HG02588 (cell line): ENCODE data around the gene CRTC3.
A peak's percentile ranks its signal among the peaks of the same experiment; 100 is the strongest.

Experiments used
- ATAC-seq: cut with Tn5 transposase; IDR thresholded peaks from one replicate; pipeline ENCODE4 v1.9.1; 2021; ENCODE audit warnings: mild to moderate bottlenecking, moderate library complexity; ENCODE audit not compliant: unreplicated experiment

The CRTC3 gene

DNA sequence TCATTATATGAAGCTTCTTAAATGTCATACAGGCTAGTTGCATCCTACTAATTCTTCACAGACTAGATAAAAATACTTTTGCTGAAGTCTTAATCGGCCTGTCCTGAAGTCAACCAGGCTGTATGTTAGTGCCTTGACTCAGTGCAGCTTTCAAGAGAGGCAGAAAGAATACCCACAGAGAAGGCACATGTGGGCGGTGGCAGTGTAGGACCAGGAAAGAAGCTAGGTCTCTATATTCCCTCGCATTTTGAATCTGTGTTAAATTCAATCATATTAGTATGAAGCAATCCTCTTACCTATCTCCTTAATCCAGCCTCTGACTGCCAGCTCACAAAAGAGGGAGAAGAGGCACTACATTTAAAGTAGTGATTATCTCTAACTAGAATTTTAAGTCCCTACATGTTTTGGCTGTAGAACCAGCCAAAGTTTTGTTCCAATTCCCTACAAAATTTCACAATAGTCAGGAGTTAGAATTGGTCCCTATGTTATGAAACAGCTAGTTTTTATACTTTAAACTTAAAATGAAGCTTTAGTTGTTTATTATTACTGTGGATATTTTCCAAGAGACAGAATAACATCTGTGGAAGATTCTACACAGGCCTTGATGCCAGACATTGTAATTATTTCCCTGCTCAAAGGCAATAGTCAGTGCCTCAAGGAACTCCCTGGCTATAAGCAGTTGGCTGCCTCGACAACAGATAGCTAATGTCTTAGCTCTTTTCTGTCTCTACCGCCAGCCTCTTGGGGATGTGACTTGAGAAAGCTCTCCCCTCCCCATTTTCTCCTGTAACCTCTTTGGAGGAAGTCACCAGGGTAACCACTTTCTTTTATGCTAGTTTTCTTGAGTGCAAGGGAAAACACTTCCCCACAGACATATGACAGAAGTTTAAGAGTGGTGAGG is 31.9 kb downstream of the CRTC3 start:
- ATAC-seq = no peak

DNA sequence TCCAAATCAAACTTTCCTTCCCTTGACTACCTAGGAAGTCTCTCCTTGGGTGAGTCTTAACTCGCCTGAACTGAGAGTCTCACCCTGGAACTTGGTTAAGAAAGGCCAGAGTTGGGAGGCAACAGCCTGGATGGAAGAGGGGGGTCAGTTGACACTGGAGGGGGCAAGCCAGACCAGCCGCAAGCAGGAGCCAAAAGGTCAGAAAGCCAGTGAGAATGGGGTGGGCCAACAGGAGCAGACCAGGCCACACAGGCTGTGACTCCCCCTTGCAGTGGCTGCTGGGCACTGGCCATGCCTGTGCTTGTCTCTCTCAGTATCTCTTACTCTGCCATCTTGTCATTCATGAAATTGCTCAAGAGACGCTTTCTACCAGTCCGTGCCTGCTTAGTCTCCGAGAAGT is 32.9 kb downstream of the CRTC3 start:
- ATAC-seq = no peak

DNA sequence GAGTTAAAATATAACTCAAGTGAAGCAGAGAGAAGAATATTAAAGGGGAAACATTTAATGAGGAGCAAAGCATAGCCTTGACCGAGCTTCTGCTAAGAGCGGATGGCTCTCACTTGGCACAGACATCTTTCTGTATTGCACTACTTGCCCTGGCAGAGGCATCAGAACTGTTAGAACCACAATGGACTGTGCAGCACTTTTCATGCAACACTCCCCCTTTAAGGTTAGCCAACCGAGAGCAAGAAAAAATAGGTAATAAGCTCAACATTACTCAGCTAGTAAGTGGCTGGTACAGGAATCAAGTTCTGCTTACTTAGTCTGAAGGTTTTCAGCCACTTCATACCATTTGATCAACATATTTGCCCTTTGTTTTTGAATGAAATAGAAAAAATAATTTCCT is 33.7 kb downstream of the CRTC3 start:
- no peak for ATAC-seq

DNA sequence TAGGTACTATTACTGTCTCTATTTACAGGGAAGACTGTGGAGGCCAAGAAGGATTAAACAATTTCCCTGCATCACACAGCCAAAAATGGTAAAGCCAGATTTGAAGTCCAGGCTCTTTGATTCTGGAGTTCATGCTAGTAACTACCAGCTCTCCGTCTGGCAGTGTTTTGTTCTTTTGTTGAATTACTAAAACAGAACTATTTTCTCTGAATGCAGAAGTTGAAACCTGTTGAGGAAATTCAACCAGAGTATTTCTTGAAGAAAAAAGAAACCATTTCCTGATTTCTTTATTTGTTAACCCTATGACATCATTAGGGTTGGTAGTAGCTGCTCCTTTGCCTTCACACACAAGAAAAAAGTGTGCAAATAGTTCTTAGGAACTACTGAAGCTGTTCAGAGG is 34.3 kb downstream of the CRTC3 start:
- ATAC-seq = no peak

DNA sequence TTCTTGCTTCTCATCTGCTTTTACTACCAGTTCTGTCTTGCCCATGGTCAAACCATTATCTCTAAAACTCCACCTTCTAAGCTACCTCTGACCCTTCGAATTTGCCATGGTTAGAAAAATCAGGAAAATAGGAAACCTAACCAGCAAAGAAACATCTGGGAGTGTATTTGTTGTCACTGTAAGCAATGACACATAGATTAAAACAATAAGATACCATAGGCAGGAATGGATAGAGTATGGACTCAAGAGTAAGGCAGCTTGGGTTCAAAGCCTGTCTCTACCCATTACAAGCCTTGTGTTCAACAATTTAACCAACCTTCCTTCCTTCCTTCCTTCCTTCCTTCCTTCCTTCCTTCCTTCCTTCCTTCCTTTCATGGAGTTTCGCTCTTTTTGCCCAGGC is 34.9 kb downstream of the CRTC3 start:
- ATAC-seq = no peak

DNA sequence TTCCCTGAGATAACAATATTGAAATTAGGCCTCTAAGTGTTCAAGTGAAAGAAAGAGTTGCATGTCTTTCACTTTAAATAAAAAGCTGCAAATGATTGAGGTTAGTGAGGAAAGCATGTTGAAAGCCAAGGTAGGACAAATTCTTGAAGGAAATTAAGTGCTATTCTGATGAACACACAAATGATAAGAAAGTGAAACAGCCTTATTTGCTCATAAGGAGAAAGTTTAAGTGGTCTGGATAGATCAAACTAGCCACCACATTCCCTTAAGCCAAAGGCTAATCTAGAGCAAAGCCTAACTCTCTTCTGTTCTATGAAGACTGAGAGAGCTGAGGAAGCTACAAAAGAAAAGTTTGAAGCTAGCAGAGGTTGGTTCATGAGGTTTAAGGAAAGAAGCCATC is 36.1 kb downstream of the CRTC3 start:
- no peak for ATAC-seq

DNA sequence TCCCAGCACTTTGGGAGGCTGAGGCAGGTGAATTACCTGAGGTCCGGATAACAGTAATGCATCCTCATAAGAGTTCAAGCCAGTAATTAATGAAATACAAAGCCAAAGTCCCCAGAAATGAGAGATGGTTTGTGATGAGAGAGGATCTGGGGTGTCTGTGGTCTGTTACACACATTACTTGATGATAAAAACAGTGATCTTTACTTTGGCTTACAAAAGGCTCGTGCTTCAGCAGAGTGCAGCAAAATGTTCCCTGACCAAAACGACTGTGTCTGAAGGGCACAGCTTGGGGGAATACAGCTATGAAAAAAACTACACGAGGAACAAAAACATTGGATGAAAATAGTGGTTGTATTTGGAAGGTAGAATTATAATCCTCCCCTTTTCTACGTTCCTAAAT is 40.9 kb downstream of the CRTC3 start:
- no peak for ATAC-seq

DNA sequence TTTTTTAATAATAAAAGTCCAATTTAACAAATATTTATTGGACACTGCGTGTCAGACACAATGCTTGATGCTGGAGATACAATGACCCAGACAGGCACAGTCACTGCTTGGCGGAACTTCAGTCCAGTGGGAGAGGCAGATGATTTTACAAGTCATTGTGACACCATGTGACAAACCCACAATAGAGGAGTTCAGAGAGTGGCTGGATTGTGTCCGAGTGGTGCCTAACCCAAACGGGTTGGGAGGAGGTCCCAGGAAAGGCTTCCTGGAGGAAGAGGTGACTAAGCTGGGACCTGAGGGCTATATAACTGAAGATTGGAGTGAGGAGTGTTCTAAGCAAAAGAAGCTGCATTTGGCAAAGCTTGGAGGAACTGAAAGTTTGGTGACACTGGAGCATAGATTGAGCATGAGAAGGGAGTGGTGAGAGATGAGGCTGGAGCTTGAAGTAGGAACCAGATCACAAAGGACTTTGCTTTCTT is 41.4 kb downstream of the CRTC3 start:
- peak; percentile 57 for ATAC-seq

DNA sequence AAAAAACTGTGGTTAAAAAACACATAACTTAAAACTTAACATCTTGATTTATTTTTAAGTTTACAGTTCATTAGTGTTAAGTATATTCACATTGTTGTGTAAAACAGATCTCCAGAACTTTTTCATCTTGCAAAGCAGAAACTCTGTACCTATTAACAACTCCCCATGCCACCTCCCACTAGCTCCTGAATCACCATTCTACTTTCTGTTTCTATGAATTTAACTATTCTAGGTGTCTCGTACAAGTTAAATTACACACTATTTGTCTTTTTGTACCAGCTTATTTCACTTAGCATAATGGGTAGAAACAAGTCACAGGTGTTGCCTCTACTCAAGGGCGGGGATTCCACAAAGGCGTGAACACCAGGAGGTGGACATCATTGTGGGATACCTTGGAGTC is 43.2 kb downstream of the CRTC3 start:
- ATAC-seq = no peak

DNA sequence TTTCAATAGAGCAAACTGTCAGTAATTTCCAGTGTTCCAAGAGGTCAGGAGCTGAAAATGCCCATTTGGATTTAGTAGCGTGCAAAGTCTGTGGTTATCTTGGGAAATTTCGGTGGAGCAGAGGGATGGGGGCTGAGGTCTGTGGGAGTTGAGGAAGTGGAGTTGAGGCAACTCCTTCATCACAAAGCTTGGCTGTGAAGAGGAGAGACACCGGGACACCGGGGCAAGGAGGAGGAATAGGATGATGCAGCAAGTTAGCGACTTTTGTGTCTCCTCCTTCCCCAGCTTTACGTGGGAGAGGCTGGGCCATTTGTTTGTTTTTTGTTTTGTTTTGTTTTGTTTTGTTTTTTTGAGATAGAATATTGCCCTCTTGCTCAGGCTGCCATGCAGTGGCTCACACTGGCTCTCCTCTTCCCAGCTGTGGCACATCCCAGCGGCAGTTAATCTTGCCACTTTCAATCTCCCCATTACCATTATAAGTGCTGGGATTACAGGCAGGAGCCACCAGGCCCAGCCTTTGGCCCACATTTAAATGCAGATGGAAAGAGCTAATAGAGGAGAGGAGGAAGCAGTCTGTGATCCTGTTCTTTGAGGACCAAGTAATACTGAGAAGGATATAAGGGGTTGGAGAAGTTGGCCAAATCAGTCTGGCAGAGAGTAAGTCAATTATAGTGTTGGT is 47.1 kb downstream of the CRTC3 start:
- no peak for ATAC-seq

DNA sequence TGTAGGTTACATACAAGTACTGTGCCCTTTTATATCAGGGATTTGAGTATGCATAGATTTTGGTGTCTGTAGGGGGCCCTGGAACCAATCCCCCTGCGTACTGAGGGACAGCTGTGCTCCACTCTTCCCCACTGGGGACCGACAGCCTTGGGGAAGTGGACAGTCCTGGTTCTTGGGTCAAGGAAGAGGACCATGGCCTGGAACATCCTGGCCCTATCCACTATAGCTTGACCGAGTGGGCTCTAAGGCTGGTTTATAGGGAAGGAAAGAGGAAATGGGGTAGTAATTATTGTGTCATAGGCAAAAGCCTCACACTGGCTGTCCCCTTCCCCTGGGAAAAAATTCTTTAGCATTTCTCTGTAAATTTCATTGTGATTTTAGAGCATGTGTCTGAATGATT is 49.5 kb downstream of the CRTC3 start:
- no peak for ATAC-seq

DNA sequence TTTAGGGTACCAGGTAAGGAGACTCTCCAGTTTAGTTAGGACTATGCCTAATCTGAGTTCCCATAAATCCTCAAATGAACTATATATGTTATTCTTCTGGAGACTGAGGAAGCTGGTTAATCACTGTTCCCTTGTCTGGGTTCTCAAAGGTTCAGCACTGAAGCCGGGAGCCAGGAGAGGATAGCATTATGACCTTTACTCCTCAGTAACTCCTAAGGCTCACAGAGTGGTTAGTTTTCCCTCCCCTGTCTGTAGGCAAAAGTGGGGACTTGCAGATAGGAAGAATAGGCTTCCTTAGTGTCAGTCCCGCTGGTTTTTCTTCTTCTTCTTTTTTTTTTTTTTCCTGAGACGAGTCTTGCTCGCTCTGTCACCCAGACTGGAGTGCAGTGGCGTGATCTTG is 50.4 kb downstream of the CRTC3 start:
- ATAC-seq = no peak

DNA sequence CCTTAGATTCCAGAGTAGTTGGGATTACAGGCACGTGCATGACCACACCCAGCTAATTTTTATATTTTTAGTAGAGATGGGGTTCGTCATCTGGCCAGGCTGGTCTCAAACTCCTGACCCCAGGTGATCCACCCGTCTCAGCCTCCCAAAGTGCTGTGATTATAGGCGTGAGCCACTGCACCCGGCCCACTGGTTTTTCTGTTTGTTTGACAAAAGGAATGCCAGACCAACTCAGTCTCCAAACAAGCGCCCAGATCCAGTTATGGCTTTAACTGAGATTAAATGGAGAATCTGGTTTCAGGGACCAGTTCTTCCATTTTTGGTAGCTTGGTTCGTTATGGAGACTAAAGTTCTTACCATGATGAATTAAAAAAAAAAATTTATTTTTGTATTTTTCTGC is 50.8 kb downstream of the CRTC3 start:
- no peak for ATAC-seq

DNA sequence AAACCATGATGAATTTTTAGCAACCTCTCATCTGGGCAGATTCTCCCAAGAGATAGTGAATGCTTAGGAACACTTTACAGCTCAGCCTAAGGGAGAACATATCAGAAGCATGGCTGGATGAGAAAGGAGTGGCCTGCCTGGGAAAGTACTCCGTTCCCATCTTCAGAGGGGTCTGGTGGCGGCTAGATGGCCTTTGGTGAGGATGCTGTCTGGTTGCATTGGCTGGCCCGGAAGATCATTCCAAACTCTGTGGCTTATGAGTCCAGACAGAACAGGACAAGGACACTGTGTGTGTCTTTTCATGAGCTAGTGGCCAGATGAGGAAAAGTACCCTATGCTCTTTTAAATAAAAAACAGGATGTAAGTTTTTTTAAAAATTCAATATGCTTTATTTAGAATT is 51.2 kb downstream of the CRTC3 start:
- ATAC-seq = no peak

DNA sequence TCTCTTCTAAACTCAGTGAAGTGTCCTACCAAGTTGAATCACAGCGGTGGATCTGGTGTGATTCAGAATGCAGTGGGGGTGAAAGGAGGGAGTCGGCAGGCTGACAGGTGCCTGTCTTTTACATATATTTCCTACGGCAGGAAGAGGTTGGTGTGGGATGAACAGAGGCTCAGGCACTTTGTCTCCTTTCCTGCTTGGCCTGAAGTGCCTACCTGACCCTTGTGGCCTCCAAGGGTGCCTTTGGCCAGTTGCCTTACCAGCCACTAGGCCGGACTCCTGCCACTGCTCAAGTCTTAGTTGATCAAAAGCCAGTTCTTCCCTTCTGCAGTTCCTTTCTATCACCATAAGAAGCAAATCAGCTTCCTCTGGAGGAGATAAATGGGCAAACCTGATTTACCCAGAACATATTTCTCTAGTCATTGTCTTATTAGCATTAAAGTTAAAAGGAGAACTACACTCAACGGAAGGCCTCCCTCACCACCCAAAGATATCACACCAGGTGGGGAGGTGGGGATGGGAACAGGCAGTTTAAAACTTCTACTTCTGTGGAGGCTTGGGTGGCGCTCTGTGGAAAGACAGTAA is 52.1 kb downstream of the CRTC3 start:
- ATAC-seq = no peak

DNA sequence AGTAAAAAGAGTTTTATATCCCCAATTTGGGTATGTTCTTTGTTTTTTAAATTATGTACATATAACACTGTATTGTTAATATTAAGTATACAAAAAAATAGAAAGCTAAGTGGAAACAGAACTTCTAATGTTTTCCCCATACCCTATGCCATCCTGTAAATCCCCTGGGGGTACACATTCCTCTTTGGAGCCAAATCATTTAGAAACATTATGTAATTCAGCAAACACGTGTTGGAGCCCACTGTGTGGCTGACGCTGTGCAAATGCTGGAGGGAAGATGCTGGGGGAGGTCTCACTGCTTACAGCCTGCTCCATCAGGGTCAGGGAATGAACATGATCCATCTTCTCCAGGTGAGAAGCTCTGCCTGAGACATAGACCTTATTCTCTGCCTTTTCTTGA is 52.8 kb downstream of the CRTC3 start:
- no peak for ATAC-seq

DNA sequence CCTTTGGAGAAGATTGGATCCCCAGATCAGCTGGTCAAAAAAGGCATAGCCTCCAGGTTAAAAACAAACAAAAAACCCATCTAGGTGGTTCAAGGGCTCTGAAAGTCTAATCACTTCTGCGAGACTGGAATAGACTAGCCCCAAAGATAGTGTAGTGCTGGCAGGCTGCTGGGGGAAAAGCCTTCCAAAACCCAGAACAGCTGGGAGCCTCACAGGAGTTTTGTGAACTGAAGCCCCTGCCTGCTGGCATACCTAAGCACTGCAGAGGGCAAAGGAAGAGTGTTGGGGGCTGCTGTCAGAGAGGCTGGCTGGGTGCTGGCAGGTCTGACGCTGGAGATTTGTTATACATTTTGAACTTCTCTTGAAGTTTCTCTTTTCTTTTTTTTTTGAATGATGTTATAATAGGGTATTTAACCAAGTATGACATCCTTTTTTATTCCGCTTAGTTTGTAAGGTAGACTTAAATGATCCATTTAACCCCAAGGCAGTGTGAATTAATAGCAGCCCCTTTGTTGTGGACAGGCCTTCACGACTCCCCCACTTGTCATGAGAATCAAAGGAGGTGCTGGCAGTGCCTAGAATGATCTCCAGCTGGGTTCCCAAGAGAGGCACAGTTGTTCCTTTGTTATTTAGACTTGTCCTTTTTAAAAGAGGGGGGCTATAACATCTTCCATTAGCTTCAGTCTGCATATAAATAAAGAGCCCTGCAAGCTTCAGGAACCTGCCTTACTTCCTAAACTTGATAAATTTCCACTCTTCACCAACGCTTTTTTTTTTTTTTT is 53.9 kb downstream of the CRTC3 start:
- ATAC-seq = no peak

DNA sequence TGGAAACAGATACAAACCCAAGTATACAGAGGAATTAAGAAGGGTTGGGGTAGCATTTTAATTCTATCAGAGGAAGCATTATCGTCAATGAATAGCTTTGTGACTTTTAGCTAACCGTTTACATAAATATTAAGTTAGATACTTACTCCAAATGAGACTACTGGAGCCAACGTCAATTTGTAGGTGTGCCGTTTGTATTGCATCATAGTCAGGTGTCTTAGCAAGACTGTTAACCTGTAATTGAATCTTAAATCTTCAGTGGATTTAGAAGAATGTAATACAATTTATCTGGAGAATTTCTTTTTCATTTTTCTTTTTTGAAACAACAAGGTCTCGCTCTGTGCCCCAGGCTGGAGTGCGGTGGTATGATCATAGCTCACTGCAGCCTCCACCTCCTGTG is 55.1 kb downstream of the CRTC3 start:
- no peak for ATAC-seq

DNA sequence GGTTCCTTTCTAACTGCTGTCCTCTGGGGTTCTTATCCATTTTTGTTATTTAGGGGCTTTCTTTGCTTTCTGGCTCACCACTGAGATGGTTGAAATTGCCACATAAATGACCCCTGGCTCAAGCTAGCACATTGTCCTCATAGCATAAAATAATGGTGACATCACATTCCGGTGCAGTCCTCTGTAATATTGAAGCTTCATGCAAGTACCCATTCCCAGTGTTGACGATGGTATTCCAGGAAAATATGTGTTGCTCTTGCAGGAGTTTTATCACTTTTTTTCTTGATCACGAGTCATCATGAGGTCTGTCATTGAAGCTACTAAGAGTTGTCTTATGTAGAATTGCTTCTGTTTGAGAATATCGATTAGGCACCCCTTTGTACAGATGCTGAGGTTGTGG is 56.1 kb downstream of the CRTC3 start:
- no peak for ATAC-seq

DNA sequence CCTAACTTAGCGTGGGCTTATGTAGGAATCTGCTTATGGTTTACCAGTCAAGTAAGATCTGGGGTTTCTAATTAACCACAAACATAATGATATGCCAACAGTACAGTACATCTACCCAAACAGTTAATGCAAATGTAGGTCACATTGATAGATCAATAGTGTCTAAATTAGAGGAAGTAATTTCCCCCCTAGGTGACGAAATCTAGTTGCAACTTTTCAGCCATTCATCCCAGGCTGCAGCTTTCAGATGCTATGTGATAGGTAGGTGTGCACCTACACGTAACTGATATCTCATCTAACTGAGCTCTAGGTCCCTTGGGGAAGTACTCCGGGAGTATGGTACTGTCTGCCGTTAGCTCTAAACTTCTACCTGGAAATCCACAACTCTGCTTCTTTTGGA is 57.2 kb downstream of the CRTC3 start:
- ATAC-seq = no peak

DNA sequence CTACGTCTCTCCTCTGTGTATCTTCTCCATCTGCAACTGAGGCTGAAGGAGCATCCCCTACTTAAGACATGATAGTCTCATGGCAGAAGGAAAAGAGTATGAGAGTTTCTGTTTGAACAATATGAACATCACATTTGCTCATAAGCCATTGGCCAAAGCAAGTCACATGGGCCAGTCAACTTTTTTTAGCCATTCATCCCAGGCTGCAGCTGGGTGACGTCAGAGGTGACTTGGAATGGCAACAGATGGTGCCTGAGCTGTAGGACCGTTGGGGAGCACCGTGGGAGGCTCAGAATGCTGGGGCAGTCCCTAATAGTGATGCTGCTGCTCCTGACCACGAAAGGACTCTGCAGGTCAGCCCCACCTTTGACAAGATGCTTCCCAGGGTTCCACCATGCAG is 58.7 kb downstream of the CRTC3 start:
- ATAC-seq = no peak
